CD4-positive, alpha-beta T cell treated with Interleukin-17A for 1 hour (primary cell): Measurements from ENCODE around the gene SSBP3.

Source experiments
- DNase-seq: peaks from one replicate; pipeline ENCODE4 v3.0.0-alpha.2; 2020

SSBP3 gene

DNA sequence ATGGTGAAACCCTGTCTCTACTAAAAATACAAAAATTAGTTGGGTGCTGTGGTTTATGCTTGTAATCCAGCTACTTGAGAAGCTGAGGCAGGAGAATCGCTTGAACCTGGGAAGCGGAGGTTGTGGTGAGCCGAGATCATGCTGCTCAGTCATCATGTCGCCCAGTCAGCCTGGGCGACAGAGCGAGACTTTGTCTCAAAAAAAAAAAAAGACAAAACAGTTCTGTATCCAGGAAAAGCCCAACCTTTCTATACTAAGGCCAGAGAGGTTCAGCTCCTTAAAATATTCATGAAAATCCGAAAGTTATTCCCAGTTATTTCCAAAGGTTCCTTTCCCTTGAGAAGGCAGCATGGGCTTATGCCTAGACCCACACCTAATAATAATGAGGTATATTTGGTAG is 202.0 kb downstream of the SSBP3 start:
- DNase-seq = no peak

DNA sequence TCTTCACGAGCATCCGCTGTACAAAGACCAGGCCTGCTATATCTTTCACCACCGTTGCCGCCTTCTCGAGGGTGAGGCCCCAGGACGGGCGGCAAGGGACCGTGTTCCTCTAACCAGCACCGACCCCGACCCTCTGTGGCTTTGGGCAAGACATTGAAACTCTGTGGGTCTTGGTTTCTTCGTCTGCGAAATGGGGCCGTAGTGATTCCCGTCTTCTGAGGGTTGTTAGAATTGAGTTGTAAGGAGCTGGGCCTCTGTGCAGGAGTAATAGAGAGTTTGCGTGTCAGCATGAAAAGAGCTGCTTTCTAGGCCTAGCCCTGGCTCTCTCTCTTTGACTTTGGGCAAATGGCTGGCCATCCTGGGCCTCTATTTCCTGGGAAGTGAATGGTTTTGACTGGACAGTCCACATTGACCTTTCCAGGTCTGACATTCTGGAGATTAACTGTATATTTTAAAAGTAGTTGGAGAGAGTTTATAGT is 205.6 kb downstream of the SSBP3 start:
- no peak for DNase-seq

DNA sequence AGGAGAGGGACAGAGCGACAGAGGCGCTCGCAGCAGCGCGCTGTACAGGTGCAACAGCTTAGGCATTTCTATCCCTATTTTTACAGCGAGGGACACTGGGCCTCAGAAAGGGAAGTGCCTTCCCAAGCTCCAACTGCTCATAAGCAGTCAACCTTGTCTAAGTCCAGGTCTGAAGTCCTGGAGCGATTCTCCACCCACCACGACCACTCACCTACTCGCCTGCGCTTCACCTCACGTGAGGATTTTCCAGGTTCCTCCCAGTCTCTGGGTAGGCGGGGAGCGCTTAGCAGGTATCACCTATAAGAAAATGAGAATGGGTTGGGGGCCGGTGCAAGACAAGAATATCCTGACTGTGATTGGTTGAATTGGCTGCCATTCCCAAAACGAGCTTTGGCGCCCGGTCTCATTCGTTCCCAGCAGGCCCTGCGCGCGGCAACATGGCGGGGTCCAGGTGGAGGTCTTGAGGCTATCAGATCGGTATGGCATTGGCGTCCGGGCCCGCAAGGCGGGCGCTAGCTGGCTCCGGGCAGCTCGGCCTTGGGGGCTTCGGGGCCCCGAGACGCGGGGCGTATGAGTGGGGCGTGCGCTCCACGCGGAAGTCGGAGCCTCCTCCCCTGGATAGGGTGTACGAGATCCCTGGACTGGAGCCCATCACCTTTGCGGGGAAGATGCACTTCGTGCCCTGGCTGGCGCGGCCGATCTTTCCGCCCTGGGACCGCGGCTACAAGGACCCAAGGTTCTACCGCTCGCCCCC is 206.3 kb downstream of the SSBP3 start, which contains the start of the genes CYB5RL and MRPL37:
Gene CYB5RL, minus strand, starts transcription at position 266 of the 754 bp plus-strand sequence. CDS start 4,414 bp downstream, outside the sequence.
Gene MRPL37, plus strand, starts transcription at position 403 of the 754 bp plus-strand sequence. Its CDS starts 77 bp downstream, at position 480.
- peak; percentile 95 for DNase-seq

DNA sequence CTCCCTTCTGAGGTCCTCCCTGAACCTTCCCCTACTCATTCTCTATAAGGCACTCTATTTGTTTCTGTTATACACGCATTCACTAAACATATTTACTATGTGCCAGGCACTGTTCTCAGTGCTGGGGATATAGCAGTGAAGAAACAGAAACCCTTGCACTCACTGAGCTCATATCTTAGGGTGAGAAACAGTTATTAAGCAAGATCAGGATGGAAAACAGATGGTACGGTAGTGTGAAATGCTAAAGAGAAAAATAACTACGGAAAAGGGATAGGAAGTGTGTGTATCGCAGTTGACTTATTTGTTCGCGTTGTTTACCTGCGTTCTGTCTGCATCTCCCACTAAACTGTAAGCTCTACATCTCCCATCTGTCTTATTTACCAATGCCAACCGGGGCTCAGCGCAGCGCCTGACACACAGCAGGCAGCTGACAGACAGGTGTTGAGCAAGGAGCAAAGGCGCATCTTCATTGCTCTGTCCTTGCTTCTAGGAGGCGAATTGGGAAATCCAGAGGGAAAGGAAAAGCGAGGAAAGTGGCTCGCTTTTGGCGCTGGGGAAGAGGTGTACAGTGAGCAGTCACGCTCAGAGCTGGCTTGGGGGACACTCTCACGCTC is 206.9 kb downstream of the SSBP3 start:
- DNase-seq = no peak

DNA sequence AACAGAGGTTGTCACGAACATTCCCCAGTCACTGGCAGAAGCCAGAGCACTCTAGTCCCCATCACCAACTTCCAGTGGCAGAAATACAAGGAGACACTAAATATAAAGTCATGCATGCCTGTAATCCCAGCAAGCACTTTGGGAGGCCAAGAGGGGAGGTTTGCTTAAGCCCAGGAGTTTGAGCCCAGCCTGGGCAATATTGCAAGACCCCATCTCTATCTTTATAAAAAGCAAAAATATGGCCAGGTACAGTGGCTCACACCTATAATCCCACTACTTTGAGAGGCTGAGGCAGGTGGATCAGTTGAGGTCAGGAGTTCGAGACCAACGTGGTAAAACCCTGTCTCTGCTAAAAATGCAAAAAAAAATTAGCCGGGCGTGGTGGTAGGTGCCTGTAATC is 212.7 kb downstream of the SSBP3 start:
- no peak for DNase-seq

DNA sequence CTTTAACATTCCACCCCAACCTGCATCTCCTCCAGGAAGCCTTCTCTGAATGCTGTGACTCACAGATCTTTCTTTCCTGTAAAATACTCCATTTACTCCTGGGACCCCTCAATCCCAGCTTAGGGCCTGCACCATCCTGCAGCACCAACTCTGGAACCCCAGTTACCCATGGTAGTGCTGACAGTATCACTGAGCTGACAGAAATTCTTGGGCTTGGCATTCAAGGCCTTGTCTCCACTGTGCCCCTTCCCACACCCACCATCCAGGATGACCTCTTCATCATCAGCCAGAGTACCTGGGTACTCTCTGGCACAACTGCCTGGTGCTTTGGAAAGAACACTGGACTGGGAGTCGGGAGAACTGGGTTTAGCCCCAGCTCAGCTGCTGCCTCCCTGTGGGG is 214.7 kb downstream of the SSBP3 start:
- DNase-seq = no peak

DNA sequence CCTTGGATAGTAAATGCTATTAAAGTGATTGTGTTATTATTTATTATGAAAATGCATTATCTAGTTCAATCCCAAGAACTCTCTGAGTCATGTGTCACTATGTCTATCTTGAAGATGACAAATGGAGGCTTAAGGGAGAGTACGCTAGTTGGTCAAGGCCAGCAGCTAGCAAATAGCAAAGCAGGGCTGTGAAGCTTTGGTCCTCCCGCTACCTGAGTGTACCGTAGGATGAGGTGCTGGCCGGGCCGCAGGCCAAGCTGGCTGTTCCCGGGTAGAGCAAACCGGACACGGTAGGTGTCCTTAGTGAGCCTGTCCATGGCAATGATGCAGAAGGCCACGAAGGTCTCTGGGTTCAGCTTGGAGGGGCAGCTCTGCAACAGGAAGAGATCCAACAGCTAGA is 215.7 kb downstream of the SSBP3 start:
- no peak for DNase-seq

DNA sequence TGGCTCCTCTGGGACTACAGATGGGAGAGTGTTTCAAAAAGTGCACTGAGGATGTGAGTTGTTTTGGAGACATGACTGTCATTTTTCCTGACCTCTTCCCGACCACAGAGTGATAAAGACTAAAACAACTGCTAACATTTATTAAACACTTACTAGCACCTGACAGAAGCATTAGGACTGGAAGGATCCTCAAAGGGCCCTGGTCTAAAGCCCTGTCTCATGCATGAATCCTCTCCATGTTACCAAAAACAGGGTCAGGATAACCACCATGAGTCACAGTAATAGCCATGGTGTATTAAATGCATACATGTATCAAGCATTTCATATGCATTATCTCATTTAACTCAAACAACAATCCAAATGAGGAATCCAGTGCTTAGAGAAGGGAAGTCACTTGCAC is 217.9 kb downstream of the SSBP3 start:
- DNase-seq = no peak

DNA sequence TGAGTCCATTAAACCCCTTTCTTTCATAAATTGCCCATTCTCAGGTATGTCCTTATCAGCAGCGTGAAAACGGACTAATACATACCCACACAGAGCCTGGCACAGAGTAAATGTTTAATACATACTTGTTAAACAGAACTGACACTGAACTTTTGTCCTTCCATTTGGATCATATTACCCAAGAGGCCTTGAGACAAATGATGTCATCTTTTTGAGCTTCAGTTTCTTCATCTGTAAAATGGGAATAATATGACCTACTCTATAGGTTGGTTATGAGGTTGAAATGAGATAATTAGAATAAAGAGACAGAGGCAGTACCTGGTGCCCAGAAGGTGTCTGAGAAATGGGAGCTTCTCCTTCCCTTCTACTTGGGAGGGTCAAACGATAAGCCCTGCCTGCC is 220.1 kb downstream of the SSBP3 start:
- DNase-seq = no peak

DNA sequence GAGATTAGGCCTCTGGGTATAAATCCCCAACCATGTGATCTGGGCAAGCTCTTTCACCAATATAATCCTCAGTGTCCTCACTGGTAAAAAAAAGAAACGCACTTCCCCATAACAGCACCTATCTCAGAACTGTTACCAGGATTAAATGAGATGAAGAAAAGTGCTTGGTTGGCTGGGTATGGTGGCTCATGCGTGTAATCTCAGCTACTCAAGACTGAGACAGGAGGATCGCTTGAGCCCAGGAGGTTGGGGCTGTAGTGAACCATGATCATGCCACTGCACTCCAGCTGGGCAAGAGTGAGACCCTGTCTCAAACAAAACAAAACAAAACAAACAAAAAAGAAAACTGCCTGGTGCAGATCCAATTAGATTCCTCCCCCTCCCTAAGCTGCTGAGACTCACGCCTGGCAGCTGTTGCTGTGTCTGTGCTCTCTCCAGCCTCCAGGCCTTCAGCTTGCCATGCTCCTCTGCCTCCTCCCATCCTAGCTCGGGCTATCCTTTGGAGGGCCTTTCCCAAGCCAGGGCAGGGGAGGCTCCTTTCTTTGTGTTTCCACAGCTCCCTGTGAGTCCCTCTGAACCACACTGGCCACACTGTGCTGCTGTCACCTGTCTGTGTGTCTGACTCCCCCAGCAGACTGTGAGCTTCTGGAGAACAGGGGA is 225.4 kb downstream of the SSBP3 start:
- no peak for DNase-seq

DNA sequence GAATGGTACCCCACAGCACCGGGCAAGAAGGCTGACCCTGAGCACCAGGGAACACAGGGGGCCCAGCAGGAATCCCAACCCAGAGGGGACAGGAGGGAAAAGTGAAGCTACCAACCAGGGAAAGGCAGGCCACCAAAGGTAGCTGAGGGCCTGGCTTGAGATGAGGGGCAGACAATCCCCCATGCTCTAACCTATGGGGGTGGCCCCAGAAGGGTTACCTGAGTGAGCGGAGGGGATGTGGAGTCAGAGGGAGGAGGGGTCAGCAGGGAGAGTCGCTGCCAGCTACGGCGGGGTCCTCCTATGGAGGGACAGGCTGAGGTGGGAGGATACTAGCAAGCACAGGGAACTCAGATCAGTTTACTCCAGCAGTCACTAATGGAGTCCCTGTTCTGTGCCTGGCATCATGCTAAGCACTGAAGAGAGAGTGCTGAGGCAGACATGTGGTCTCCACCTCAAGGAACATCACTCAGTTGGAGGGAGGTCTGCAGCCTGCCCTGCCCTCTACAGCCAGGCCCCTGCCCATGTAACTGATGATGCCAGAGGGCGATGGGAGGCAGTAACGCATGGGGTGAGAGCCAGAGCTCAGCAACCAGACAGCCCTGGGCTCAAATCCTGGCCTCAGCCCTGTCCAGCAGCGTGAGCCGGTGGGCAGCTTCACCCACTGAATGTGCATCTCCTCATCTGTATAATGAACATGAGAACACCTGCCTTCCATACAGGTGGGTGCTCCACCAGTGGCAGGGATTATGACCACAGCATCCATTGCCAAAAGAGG is 227.7 kb downstream of the SSBP3 start:
- DNase-seq = no peak

DNA sequence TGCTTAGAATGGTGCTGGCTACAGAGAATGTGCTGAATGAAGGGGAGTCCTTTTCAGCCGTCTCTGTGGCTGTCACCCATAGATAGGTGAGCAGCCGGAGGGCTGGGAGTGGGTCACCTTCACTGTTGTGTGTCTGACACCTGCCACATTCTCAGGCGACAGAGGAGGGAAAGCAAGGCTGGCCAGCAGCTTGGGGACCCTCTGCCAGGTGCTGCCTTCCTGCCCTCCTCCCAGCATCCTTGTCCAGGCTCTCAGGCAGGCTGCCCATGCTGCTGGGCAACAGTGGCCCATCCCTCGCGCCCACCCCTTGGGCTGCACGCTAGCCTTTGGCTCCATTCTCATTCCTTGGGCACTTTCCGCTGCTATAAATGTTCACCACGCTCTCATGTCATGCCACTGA is 228.5 kb downstream of the SSBP3 start:
- no peak for DNase-seq

DNA sequence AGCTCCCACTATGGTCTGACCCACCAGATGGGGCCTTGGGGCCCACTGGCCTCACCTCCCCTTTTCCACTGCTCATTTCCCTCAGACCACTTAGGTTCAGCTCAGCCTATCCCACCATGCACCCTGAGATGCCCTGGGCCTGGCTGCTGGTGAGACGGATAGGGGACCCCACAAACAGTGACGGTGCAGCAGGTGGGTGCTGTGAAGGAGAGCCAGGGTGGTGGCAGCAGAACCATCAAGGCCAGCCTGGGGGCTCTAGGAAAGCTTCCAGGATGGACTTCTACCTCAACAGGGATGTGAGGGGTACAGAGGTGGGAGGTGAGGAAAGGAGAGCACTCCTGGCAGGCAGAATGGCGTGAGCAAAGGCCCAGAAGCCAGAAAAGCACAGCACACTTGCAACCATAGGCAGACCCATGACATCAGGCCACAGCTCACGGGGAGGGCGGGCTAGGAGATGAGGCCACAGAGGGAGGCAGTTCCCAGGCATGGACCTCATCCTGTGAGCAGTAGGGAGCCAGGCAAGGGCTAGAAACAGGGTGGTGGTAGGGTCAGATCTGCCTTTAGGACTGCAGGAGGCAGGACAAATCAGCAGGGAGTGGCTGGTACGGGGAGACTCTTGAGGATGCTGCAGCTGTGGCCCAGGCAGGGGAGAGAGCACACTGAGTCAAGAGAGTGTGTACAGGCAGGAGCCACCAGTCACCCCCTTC is 229.4 kb downstream of the SSBP3 start:
- no peak for DNase-seq
